OCI-LY1 (cell line): ENCODE measurements around the gene ARHGEF28.

Source experiments
- H2AFZ ChIP-seq: fragments of 200-600 bp; sonication (generic), shearing (Covaris generic); 2 replicates; pipeline ENCODE4 v1.6.0; 2014; ENCODE audit warnings: antibody characterized with exemption, mild to moderate bottlenecking, low read length
- H3F3A ChIP-seq: fragments of 200-600 bp; sonication (generic), shearing (Covaris generic); 2 replicates; pipeline ENCODE4 v1.6.0; 2014; ENCODE audit warnings: mild to moderate bottlenecking, antibody characterized with exemption, low read length, moderate library complexity; ENCODE audit not compliant: insufficient read depth
- H3K27ac ChIP-seq: fragments of 200-600 bp; sonication (generic); 2 replicates; pipeline ENCODE4 v1.5.1; 2014; ENCODE audit warnings: low read length, mixed run types, mild to moderate bottlenecking, low read depth; ENCODE audit not compliant: poor library complexity, severe bottlenecking
- H3K27me3 ChIP-seq: fragments of 200-600 bp; sonication (generic); 2 replicates; pipeline ENCODE4 v1.6.0; 2014; ENCODE audit warnings: antibody characterized with exemption, mild to moderate bottlenecking, low read length, moderate library complexity; ENCODE audit not compliant: insufficient read depth
- H3K36me3 ChIP-seq: fragments of 200-600 bp; sonication (generic); 2 replicates; pipeline ENCODE4 v1.6.1; 2014; ENCODE audit warnings: mild to moderate bottlenecking, antibody characterized with exemption, low read length, moderate library complexity, mixed read lengths; ENCODE audit not compliant: insufficient read depth
- H3K4me1 ChIP-seq: fragments of 200-600 bp; sonication (generic); 2 replicates; pipeline ENCODE4 v1.5.1; 2014; ENCODE audit warnings: mild to moderate bottlenecking, low read length, moderate library complexity; ENCODE audit not compliant: insufficient read depth, severe bottlenecking
- H3K4me2 ChIP-seq: fragments of 200-600 bp; sonication (generic), shearing (Covaris generic); 2 replicates; pipeline ENCODE4 v1.6.1; 2014; ENCODE audit warnings: low read length
- H3K4me3 ChIP-seq: fragments of 200-600 bp; sonication (generic); 2 replicates; pipeline ENCODE4 v1.5.1; 2014; ENCODE audit warnings: low read length, low read depth, mild to moderate bottlenecking, mixed read lengths; ENCODE audit not compliant: poor library complexity, severe bottlenecking
- H3K79me2 ChIP-seq: fragments of 200-600 bp; shearing (Covaris generic); 2 replicates; pipeline ENCODE4 v1.6.1; 2016; ENCODE audit warnings: mixed run types, low read length, mixed read lengths; ENCODE audit not compliant: insufficient read depth
- H3K9ac ChIP-seq: fragments of 200-600 bp; sonication (generic), shearing (Covaris generic); 2 replicates; pipeline ENCODE4 v1.6.1; 2014; ENCODE audit warnings: mild to moderate bottlenecking, low read length, mixed read lengths
- H3K9me2 ChIP-seq: fragments of 200-600 bp; sonication (generic), shearing (Covaris generic); 2 replicates; pipeline ENCODE4 v1.6.1; 2014; ENCODE audit warnings: low read depth, mild to moderate bottlenecking, low read length, mixed read lengths
- H3K9me3 ChIP-seq: fragments of 200-600 bp; shearing (Covaris generic); 2 replicates; pipeline ENCODE4 v1.6.1; 2014; ENCODE audit warnings: low read length, mixed read lengths
- H4K20me1 ChIP-seq: fragments of 200-600 bp; sonication (generic), shearing (Covaris generic); 2 replicates; pipeline ENCODE4 v1.6.0; 2016; ENCODE audit warnings: mild to moderate bottlenecking, low read length; ENCODE audit not compliant: insufficient read depth
- EZH2 ChIP-seq: fragments of 200-600 bp; sonication (generic), shearing (Covaris generic); IDR thresholded peaks from 2 replicates; pipeline ENCODE4 v1.8.0; 2017; ENCODE audit warnings: borderline replicate concordance, mixed run types, mild to moderate bottlenecking, antibody characterized with exemption, low read length, moderate library complexity, mixed read lengths
- TF ChIP-seq, protein P1 (sequence below): fragments of 200-600 bp; sonication (generic), shearing (Covaris generic); IDR thresholded peaks from 2 replicates; pipeline ENCODE4 v1.5.1; 2017; ENCODE audit warnings: mild to moderate bottlenecking, antibody characterized with exemption, low read length, moderate library complexity, mixed read lengths

The ARHGEF28 gene

DNA sequence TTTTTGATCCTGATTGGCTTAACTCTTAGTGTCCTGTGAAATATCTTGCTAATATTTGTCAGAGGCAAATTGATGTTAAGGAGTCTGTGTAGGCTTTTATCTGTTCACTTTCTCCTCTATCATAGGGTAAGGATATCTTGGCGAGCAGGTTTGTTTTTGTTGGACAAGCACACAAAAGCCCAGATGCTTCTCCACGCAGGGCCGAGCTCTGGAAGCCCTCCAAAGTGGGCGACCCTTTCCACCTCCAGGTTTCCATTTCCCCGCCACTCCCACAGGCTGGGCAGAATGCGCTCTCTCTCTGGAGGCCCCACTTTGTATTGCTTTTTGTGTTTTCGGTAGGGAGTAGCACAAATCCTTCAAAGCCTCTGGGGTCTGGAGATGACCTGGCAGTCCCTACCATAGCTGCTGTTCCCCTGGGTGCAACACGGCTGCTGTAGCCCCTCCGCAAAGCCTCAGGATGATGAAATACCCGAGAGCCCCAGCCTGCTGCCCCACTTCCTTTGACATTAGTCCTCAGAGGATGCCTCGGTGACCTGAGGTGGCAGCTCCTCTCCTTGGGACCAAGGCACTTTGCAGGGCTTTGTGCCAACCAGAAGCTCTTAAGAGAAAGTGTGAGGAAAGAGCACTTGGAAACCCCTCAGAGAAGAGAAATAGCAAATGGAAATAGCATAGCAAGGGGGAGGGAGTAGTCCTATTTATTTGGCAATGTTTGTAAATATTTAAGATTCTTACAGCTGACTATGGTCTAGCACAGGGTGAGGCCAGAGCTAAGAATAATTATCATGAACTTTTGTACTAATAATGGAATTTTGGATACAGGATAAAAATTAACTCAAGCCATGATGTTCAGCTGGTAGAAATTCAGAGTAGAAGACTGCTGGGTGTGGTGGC is 122.8 kb downstream of the ARHGEF28 start:
- no peak overlapping the region for H3K27ac ChIP-seq
- H3K9ac ChIP-seq: no peak overlapping the region
- no peaks in the 10 kb centered on the region for H4K20me1 ChIP-seq
- H3K9me2 ChIP-seq: no peaks in the 10 kb centered on the region
- TF ChIP-seq, protein P1, sequence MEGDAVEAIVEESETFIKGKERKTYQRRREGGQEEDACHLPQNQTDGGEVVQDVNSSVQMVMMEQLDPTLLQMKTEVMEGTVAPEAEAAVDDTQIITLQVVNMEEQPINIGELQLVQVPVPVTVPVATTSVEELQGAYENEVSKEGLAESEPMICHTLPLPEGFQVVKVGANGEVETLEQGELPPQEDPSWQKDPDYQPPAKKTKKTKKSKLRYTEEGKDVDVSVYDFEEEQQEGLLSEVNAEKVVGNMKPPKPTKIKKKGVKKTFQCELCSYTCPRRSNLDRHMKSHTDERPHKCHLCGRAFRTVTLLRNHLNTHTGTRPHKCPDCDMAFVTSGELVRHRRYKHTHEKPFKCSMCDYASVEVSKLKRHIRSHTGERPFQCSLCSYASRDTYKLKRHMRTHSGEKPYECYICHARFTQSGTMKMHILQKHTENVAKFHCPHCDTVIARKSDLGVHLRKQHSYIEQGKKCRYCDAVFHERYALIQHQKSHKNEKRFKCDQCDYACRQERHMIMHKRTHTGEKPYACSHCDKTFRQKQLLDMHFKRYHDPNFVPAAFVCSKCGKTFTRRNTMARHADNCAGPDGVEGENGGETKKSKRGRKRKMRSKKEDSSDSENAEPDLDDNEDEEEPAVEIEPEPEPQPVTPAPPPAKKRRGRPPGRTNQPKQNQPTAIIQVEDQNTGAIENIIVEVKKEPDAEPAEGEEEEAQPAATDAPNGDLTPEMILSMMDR: no peak
- no peak for TF ChIP-seq EZH2
- no peak overlapping the region for H3K4me2 ChIP-seq
- no peaks in the 10 kb centered on the region for H3K36me3 ChIP-seq
- no peaks in the 10 kb centered on the region for H3K9me3 ChIP-seq
- H3K4me3 ChIP-seq: no peak overlapping the region
- no peaks in the 10 kb centered on the region for H3K79me2 ChIP-seq
- H2AFZ ChIP-seq: no peak overlapping the region
- H3K4me1 ChIP-seq: no peaks in the 10 kb centered on the region
- H3F3A ChIP-seq: no peaks in the 10 kb centered on the region
- H3K27me3 ChIP-seq: no peaks in the 10 kb centered on the region

DNA sequence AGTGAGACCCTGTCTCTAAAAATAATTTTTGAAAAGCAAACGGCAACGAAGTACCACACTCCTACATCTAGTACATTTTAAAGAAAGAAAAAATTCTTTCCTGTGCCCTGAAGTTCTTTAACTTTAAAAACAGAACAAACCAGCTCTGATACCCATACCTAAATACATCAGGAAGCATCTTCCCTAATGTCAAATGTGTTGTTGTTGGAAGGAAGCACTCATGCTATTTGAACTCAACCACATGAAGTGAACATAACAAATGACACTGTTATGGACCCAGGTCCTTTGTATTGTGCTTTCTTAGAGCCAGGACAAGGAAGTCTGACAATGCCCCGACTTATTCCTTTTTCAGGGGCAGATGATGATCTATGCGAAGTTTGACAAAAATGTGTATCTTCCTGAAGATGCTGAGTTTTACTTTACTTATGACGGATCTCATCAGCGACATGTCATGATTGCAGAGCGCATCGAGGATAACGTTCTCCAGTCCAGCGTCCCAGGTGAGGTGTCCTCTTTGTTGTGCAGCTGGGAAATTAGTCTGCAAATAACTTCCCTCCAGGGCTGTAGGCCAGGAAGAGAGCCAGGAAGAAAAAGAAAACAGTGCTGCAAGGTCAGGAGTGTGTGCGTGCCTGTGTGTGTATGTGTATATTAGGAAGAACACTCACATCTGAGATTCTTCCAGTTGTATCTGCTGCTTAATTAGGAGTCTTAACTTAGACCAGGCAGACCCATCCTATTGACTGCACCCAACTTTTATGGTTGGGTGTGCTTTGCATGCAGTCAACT is 123.7 kb downstream of the ARHGEF28 start:
- H3F3A ChIP-seq: no peaks in the 10 kb centered on the region
- H3K36me3 ChIP-seq: no peaks in the 10 kb centered on the region
- H2AFZ ChIP-seq: no peak overlapping the region
- no peaks in the 10 kb centered on the region for H4K20me1 ChIP-seq
- no peaks in the 10 kb centered on the region for H3K9me3 ChIP-seq
- no peak overlapping the region for H3K9ac ChIP-seq
- no peaks in the 10 kb centered on the region for H3K9me2 ChIP-seq
- H3K4me2 ChIP-seq: no peak overlapping the region
- no peaks in the 10 kb centered on the region for H3K27me3 ChIP-seq
- H3K4me3 ChIP-seq: no peak overlapping the region
- H3K4me1 ChIP-seq: no peaks in the 10 kb centered on the region
- H3K79me2 ChIP-seq: no peaks in the 10 kb centered on the region
- no peak for TF ChIP-seq EZH2
- TF ChIP-seq, protein P1: no peak
- no peak overlapping the region for H3K27ac ChIP-seq

DNA sequence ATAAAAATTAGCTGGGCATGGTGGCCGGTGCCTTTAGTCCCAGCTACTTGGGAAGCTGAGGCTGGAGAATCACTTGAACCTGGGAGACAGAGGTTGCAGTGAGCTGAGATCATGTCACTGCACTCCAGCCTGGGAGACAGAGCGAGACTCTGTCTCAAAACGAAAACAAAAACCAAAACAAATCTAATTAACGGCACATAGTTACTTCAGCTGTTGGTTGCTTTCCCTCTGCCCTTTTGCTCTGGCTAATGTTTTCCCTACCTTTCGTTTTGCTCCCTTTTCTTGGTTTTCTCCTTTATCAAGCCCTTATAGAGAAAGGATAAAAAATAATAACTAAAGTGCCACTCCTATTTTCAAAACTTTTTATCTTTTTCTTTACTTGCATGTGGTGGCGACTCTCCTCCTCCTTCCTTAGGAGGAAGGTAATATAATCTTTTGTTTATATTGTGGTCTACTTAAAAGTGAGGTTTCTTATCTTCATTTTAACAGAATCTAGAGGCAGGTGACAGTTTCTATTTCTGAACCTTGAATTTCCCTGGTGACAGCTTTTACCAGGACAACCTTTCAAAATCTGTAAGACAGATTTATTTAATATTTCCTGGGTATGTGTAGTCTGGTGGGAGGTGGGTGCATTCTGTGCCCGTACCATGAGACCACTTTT is 125.4 kb downstream of the ARHGEF28 start:
- no peak overlapping the region for H3K27ac ChIP-seq
- TF ChIP-seq EZH2: no peak
- TF ChIP-seq, protein P1: no peak

More for the DNA sequence above, 125.4 kb downstream of the ARHGEF28 start:
- Histone ChIP-seq H3K4me3 (no peak overlapping the region), H3K9ac (no peak overlapping the region), H3K9me2 (no peaks in the 10 kb centered on the region), H3K4me2 (no peak overlapping the region), H3F3A (no peaks in the 10 kb centered on the region), H3K36me3 (no peaks in the 10 kb centered on the region), H3K79me2 (no peaks in the 10 kb centered on the region), H3K27me3 (no peaks in the 10 kb centered on the region), H2AFZ (no peak overlapping the region), H3K9me3 (no peaks in the 10 kb centered on the region), H4K20me1 (no peaks in the 10 kb centered on the region), H3K4me1 (no peaks in the 10 kb centered on the region)
